Anterior cingulate cortex (tissue), 58 donors: ENCODE measurements around the gene PGGHG.
"Not testable (repeated sequence)": the region's sequence is repeated elsewhere in the genome, so short reads cannot be mapped to it uniquely, and the experiment has no call there.

ENCODE experiments used
- DNase-seq, 58 donors: peaks; one replicate each; lab custom pipeline; 2025; lab: John Stamatoyannopoulos, UW

The PGGHG gene

GRCh38 chr11:284105-285020 is 4.6 kb upstream of the PGGHG start:
- DNase-seq = no peak

- DNase-seq = no peak
Measured at GRCh38 chr11:285021-285893, 3.7 kb upstream of the PGGHG start.

- no peak for DNase-seq
Measured at GRCh38 chr11:285894-286220, 3.1 kb upstream of the PGGHG start.

GRCh38 chr11:286977-287820 is 1.7 kb upstream of the PGGHG start:
- not testable (repeated sequence) for DNase-seq

- no peak for DNase-seq
Measured at GRCh38 chr11:287821-288477, 977 bp upstream of the PGGHG start.

GRCh38 chr11:289398-289711 is 429 bp downstream of the PGGHG start:
- no peak for DNase-seq

GRCh38 chr11:289712-290620 is 1.0 kb downstream of the PGGHG start:
- no peak for DNase-seq

GRCh38 chr11:290621-291231 is 1.8 kb downstream of the PGGHG start:
- no peak for DNase-seq

- no peak for DNase-seq
Measured at GRCh38 chr11:291281-292210, 2.6 kb downstream of the PGGHG start.

GRCh38 chr11:292211-293121 is 3.5 kb downstream of the PGGHG start:
- no peak for DNase-seq

GRCh38 chr11:293271-293851 is 4.4 kb downstream of the PGGHG start:
- DNase-seq = no peak

- DNase-seq = no peak
Measured at GRCh38 chr11:293852-294661, 5.1 kb downstream of the PGGHG start.

GRCh38 chr11:294780-295179 is 5.9 kb downstream of the PGGHG start:
- DNase-seq = no peak

GRCh38 chr11:295351-296170 is 6.6 kb downstream of the PGGHG start:
- no peak for DNase-seq
